K562 (cell line): ENCODE data around the gene LRRC7.

ENCODE experiments used
- CHD2 ChIP-seq: IDR thresholded peaks from 2 replicates; pipeline ENCODE4 v1.6.1; 2011; ENCODE audit warnings: low read depth, low read length
- ZC3H11A ChIP-seq: IDR thresholded peaks from 2 replicates; pipeline ENCODE4 v1.6.1; 2012; ENCODE audit warnings: low read depth, low read length, improper control_type of control experiment

DNA sequence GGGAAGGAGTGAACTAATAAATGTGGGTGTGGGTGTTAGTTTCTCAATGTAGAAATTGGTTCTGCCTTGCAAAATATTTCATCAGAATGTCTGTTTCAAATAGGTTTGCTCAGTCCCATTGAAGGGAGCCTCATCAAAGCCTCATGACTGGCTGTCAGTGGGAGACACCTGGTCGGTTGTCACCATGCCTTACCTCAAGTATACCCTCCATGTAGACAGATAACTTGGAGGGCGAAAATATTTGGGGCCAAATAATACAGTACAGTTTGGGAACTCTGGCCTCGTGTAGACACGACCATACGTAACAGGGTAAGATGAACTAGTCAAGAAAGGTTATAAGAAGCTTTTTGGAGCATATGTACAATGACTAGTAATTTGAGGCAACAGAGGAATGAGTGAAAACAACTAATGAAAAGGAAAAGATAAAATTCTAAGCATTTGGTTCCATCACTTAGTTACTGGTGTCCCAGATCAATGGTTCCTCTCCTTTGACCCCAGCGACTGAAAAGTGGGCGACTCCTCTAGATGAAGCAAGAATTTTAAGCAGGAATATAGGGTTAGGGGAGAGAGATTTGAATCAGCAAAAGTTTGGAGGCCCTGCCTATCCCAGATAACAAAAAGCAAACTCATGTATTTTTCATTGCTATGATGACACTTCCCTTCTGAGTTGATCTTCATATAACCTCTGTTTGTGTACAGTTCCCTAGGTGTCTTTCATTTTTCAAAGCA lies 473.8 kb downstream of the LRRC7 start:
- TF ChIP-seq ZC3H11A: no peak
- TF ChIP-seq CHD2: no peak
